Vagina (tissue), 2 donors: ENCODE data around the gene ANKRD39.
A peak's percentile ranks its signal among the peaks of the same experiment; 100 is the strongest.

Source experiments
- CTCF ChIP-seq, 3 experiments: fragments of 450-650 bp in 2 of 3; fragments of 200-600 bp in 1 of 3; sonication (generic) in 1 of 3; IDR thresholded peaks; one replicate each; pipeline ENCODE4 v1.5.1; 2017 to 2019; ENCODE audit warnings: antibody characterized with exemption in 3 of 3, mild to moderate bottlenecking in 2 of 3, moderate library complexity in 2 of 3
- POLR2A ChIP-seq, 2 donors: fragments of 450-650 bp; IDR thresholded peaks; one replicate each; pipeline ENCODE4 v1.6.1; 2017; ENCODE audit warnings: antibody characterized with exemption in 2 of 2, mild to moderate bottlenecking in 2 of 2, moderate library complexity in 2 of 2
- POLR2AphosphoS5 ChIP-seq, 2 donors: sonication (generic); formaldehyde crosslinking; IDR thresholded peaks; one replicate each; pipeline ENCODE4 v1.9.0; 2017; ENCODE audit warnings: antibody characterized with exemption in 2 of 2, mild to moderate bottlenecking in 2 of 2, low read depth in 1 of 2; ENCODE audit not compliant: insufficient read depth in 1 of 2

GRCh38 chr2:96891591-96892333 is 33.9 kb upstream of the ANKRD39 start:
- no peak for TF ChIP-seq CTCF (IDR thresholded peaks at IDR 0.05)
- TF ChIP-seq POLR2A (IDR thresholded peaks at IDR 0.05), result no peak
- peak in 1 of 2 donors; percentile 28 for TF ChIP-seq POLR2AphosphoS5 (IDR thresholded peaks at IDR 0.05; ENCODE audit: insufficient read depth in 1 of 2, low read depth in 1 of 2)
